Endothelial cell (in vitro differentiated cells): ENCODE measurements around the gene ANXA2R. TPM values are rescaled to one million over a fixed set of nuclear protein-coding genes. Genes with fewer than 3 reads are reported as not detected.

Experiments used
- DNase-seq: peaks from one replicate; pipeline ENCODE4 v3.0.0; 2021; ENCODE audit warnings: low spot score
- H3K27ac Mint-ChIP-seq: one replicate; pipeline ENCODE4 v1.8.0; 2021; ENCODE audit warnings: mixed read lengths, inconsistent platforms; ENCODE audit not compliant: unreplicated experiment
- H3K27me3 Mint-ChIP-seq: one replicate; pipeline ENCODE4 v1.8.0; 2021; ENCODE audit warnings: mild to moderate bottlenecking, moderate library complexity, mixed read lengths, inconsistent platforms; ENCODE audit not compliant: unreplicated experiment
- H3K36me3 Mint-ChIP-seq: one replicate; pipeline ENCODE4 v1.8.0; 2021; ENCODE audit warnings: mild to moderate bottlenecking, low read depth, mixed read lengths, inconsistent platforms; ENCODE audit not compliant: unreplicated experiment
- H3K4me1 Mint-ChIP-seq: one replicate; pipeline ENCODE4 v1.8.0; 2021; ENCODE audit warnings: mild to moderate bottlenecking, mixed read lengths, inconsistent platforms; ENCODE audit not compliant: unreplicated experiment
- H3K4me3 Mint-ChIP-seq: one replicate; pipeline ENCODE4 v1.8.0; 2021; ENCODE audit warnings: mild to moderate bottlenecking, mixed read lengths, inconsistent platforms; ENCODE audit not compliant: unreplicated experiment
- H3K9me3 Mint-ChIP-seq: one replicate; pipeline ENCODE4 v1.8.0; 2021; ENCODE audit warnings: mixed read lengths, inconsistent platforms; ENCODE audit not compliant: unreplicated experiment
- total RNA-seq: library from RNA; stranded (reverse); fragmentation: NEBNext Ultra II Directional; extraction: Animal tissue kit (Norgen Biotek cat#: 25700); gene quantifications from one replicate; pipeline ENCODE4 v1.2.1, GENCODE V29; 2021; ENCODE audit not compliant: unreplicated experiment
- TF ChIP-seq, protein P1 (sequence below): fragments of 200-600 bp; sonication (generic); IDR thresholded peaks from one replicate; pipeline ENCODE4 v1.5.0; 2021; ENCODE audit warnings: antibody characterized with exemption; ENCODE audit not compliant: unreplicated experiment

Gene ANXA2R
- total RNA-seq, 1 donor from 2014 or later = 1.1 TPM

- Mint-ChIP-seq H3K27ac (peak overlapping the region; percentile 13), H3K36me3 (peaks cover under 1% of the 10 kb centered on the region), H3K4me1 (peaks cover 10% of the 10 kb centered on the region), H3K4me3 (peak overlapping the region; percentile 57), H3K27me3 (peaks cover 2% of the 10 kb centered on the region), H3K9me3 (peaks cover under 1% of the 10 kb centered on the region)
- TF ChIP-seq, protein P1, sequence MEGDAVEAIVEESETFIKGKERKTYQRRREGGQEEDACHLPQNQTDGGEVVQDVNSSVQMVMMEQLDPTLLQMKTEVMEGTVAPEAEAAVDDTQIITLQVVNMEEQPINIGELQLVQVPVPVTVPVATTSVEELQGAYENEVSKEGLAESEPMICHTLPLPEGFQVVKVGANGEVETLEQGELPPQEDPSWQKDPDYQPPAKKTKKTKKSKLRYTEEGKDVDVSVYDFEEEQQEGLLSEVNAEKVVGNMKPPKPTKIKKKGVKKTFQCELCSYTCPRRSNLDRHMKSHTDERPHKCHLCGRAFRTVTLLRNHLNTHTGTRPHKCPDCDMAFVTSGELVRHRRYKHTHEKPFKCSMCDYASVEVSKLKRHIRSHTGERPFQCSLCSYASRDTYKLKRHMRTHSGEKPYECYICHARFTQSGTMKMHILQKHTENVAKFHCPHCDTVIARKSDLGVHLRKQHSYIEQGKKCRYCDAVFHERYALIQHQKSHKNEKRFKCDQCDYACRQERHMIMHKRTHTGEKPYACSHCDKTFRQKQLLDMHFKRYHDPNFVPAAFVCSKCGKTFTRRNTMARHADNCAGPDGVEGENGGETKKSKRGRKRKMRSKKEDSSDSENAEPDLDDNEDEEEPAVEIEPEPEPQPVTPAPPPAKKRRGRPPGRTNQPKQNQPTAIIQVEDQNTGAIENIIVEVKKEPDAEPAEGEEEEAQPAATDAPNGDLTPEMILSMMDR = no peak
- DNase-seq = peak; percentile 46
Observed at GRCh38 chr5:43000111-43000840, 39.8 kb downstream of the ANXA2R start.

DNA sequence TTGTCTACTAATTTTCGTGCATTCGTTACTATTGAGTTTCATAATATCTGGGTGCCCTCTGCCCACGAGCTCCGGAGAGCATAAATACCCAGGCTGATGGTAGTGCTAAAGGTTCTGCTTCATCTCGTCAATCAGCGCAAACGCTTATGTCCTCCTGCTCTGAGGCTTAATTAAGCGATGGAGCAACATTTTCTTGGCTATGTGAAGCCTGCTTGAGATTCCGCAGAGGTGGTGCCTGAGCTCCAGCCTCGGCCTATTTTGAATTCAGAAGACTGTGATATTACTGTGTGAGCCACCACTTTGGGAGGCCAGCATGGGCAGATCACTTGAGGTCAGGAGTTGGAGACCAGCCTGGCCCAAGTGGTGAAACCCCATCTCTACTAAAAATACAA lies 44.8 kb downstream of the ANXA2R start:
- H3K27me3 Mint-ChIP-seq = peaks cover 7% of the 10 kb centered on the region
- H3K27ac Mint-ChIP-seq = no peak overlapping the region
- no peak for DNase-seq
- H3K4me1 Mint-ChIP-seq = peaks cover 6% of the 10 kb centered on the region
- peaks cover 15% of the 10 kb centered on the region for H3K9me3 Mint-ChIP-seq
- peak overlapping the region; percentile 13 for H3K4me3 Mint-ChIP-seq
- peaks cover 19% of the 10 kb centered on the region for H3K36me3 Mint-ChIP-seq
- TF ChIP-seq, protein P1 = no peak

- DNase-seq = peak; percentile 47
- TF ChIP-seq, protein P1 = peak; percentile 62
- Mint-ChIP-seq H3K27me3 (peaks cover 4% of the 10 kb centered on the region), H3K4me3 (peak overlapping the region; percentile 13), H3K9me3 (peaks cover 19% of the 10 kb centered on the region), H3K36me3 (peaks cover 20% of the 10 kb centered on the region), H3K4me1 (peaks cover under 1% of the 10 kb centered on the region), H3K27ac (no peak overlapping the region)
Observed at GRCh38 chr5:42994555-42995359, 45.4 kb downstream of the ANXA2R start.

- DNase-seq = no peak
- H3K36me3 Mint-ChIP-seq = peaks cover 20% of the 10 kb centered on the region
- peaks cover 20% of the 10 kb centered on the region for H3K9me3 Mint-ChIP-seq
- H3K27ac Mint-ChIP-seq = peak overlapping the region; percentile 81
- no peaks in the 10 kb centered on the region for H3K4me1 Mint-ChIP-seq
- H3K27me3 Mint-ChIP-seq = peaks cover 4% of the 10 kb centered on the region
- H3K4me3 Mint-ChIP-seq = no peak overlapping the region
- TF ChIP-seq, protein P1 = no peak
Observed at GRCh38 chr5:42994246-42994554, 45.9 kb downstream of the ANXA2R start.
